ENCODE measurements around the gene DHDDS. TPM values are rescaled to one million over a fixed set of nuclear protein-coding genes. Genes with fewer than 3 reads are reported as not detected.

The DHDDS gene
- total RNA-seq, 1 donor from 2014 or later, result 87.2 TPM

DNA sequence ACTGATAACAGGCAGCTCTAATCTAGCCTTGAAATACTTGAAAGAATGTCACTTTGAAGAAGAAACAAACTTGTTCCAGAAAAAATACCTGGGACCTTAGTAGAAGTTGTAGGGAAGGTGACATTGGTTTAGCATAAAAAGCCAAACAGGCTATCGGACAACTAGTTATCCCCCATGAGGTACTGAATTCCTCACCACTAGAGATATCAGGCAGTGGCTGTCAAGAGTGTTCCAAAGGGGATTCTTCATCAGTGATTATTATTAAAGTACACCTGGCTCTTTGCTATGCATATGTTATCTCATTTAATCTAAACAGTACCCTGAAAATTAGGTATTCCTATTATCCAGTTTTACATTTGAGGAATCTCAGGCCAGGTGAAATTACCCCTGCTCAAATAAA, 27.0 kb downstream of the DHDDS start:
- H3K4me1 ChIP-seq (ENCODE audit: insufficient read depth, low read length), result no peaks in the 10 kb centered on the region
- no peak overlapping the region for H3K4me3 Mint-ChIP-seq (ENCODE audit: unreplicated experiment)
- H3K4me2 ChIP-seq (ENCODE audit: low read length), result no peak overlapping the region
- no peak for DNase-seq (ENCODE audit: low read depth)
- no peak overlapping the region for H3K9ac ChIP-seq (ENCODE audit: low read length)
- no peak overlapping the region for H3K4me3 ChIP-seq (ENCODE audit: insufficient read depth, low read depth, low read length)
- H3K27me3 ChIP-seq (ENCODE audit: insufficient read depth, low read length), result no peaks in the 10 kb centered on the region
- H3K4me1 Mint-ChIP-seq (ENCODE audit: low read depth, unreplicated experiment), result peaks cover 1% of the 10 kb centered on the region
- H2AFZ ChIP-seq (ENCODE audit: low read depth, low read length), result no peak overlapping the region
- no peak for FAIRE-seq
- peaks cover 24% of the 10 kb centered on the region for H3K36me3 Mint-ChIP-seq (ENCODE audit: low read depth, unreplicated experiment)
- TF ChIP-seq, protein P1, sequence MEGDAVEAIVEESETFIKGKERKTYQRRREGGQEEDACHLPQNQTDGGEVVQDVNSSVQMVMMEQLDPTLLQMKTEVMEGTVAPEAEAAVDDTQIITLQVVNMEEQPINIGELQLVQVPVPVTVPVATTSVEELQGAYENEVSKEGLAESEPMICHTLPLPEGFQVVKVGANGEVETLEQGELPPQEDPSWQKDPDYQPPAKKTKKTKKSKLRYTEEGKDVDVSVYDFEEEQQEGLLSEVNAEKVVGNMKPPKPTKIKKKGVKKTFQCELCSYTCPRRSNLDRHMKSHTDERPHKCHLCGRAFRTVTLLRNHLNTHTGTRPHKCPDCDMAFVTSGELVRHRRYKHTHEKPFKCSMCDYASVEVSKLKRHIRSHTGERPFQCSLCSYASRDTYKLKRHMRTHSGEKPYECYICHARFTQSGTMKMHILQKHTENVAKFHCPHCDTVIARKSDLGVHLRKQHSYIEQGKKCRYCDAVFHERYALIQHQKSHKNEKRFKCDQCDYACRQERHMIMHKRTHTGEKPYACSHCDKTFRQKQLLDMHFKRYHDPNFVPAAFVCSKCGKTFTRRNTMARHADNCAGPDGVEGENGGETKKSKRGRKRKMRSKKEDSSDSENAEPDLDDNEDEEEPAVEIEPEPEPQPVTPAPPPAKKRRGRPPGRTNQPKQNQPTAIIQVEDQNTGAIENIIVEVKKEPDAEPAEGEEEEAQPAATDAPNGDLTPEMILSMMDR (IDR thresholded peaks at IDR 0.05; ENCODE audit: insufficient read depth, low read depth, low read length), result no peak
- no peak for TF ChIP-seq EZH2 (IDR thresholded peaks at IDR 0.05; ENCODE audit: insufficient read depth, low read length)
- no peaks in the 10 kb centered on the region for H3K9me3 ChIP-seq (ENCODE audit: insufficient read depth, low read depth, low read length)
- H3K27ac ChIP-seq (ENCODE audit: low read depth, low read length), result no peak overlapping the region
- H3K27ac Mint-ChIP-seq (ENCODE audit: unreplicated experiment), result no peak overlapping the region
- H3K9me3 Mint-ChIP-seq (ENCODE audit: unreplicated experiment), result no peaks in the 10 kb centered on the region
- peaks cover 15% of the 10 kb centered on the region for H4K20me1 ChIP-seq (ENCODE audit: insufficient read depth, low read length)
- no peaks in the 10 kb centered on the region for H3K27me3 Mint-ChIP-seq (ENCODE audit: low read depth, unreplicated experiment)
- H3K79me2 ChIP-seq (ENCODE audit: insufficient read depth, low read length), result no peaks in the 10 kb centered on the region
- H3K36me3 ChIP-seq (ENCODE audit: insufficient read depth, low read length), result peaks cover 52% of the 10 kb centered on the region

DNA sequence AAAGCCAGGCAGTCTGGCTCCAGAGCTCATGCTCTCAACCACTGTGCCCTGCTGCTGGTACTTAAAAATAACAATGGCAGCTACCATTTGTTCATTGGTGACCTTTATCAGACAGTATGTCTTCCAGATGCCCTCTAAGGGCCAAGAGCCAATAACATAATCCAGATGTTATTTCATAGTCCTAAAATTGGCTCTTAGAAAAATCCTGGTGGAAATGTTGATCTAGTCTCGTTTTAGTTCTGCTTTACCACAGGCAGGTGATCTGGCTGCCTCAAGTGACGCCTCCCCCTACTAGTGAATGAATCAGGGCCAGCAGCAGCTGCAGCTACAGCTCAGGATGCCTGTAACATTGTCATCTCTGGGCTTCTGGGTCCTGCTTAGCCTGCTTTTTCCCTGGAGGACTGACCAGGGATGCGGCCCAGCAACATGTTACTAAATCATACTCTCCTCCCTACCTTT, 27.5 kb downstream of the DHDDS start:
- no peaks in the 10 kb centered on the region for H3K9me3 ChIP-seq (ENCODE audit: insufficient read depth, low read depth, low read length)
- no peaks in the 10 kb centered on the region for H3K4me1 ChIP-seq (ENCODE audit: insufficient read depth, low read length)
- H3K4me1 Mint-ChIP-seq (ENCODE audit: low read depth, unreplicated experiment), result peaks cover 1% of the 10 kb centered on the region
- H3K79me2 ChIP-seq (ENCODE audit: insufficient read depth, low read length), result no peaks in the 10 kb centered on the region
- no peak overlapping the region for H3K4me2 ChIP-seq (ENCODE audit: low read length)
- no peak overlapping the region for H3K27ac Mint-ChIP-seq (ENCODE audit: unreplicated experiment)
- no peaks in the 10 kb centered on the region for H3K27me3 ChIP-seq (ENCODE audit: insufficient read depth, low read length)
- no peak overlapping the region for H3K4me3 Mint-ChIP-seq (ENCODE audit: unreplicated experiment)
- H2AFZ ChIP-seq (ENCODE audit: low read depth, low read length), result no peak overlapping the region
- no peaks in the 10 kb centered on the region for H3K9me3 Mint-ChIP-seq (ENCODE audit: unreplicated experiment)
- H3K9ac ChIP-seq (ENCODE audit: low read length), result no peak overlapping the region
- H3K4me3 ChIP-seq (ENCODE audit: insufficient read depth, low read depth, low read length), result no peak overlapping the region
- no peaks in the 10 kb centered on the region for H3K27me3 Mint-ChIP-seq (ENCODE audit: low read depth, unreplicated experiment)
- H3K36me3 Mint-ChIP-seq (ENCODE audit: low read depth, unreplicated experiment), result peaks cover 27% of the 10 kb centered on the region
- H4K20me1 ChIP-seq (ENCODE audit: insufficient read depth, low read length), result peaks cover 17% of the 10 kb centered on the region
- no peak for FAIRE-seq
- no peak for DNase-seq (ENCODE audit: low read depth)
- peaks cover 56% of the 10 kb centered on the region for H3K36me3 ChIP-seq (ENCODE audit: insufficient read depth, low read length)
- no peak overlapping the region for H3K27ac ChIP-seq (ENCODE audit: low read depth, low read length)
- no peak for TF ChIP-seq EZH2 (IDR thresholded peaks at IDR 0.05; ENCODE audit: insufficient read depth, low read length)
- TF ChIP-seq, protein P1 (IDR thresholded peaks at IDR 0.05; ENCODE audit: insufficient read depth, low read depth, low read length), result no peak

DNA sequence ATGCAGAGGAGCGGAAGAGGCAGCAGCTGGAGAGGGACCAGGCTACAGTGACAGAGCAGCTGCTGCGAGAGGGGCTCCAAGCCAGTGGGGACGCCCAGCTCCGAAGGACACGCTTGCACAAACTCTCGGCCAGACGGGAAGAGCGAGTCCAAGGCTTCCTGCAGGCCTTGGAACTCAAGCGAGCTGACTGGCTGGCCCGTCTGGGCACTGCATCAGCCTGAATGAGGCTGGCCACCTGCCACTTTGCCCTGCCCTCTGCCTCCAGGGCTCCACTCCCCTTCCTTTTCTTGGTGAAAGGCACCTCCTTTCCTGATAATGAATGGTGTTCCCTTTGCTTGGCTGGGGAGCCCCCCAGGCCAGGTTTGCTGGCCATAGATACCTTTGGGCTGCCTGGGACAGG, 36.8 kb downstream of the DHDDS start:
- Mint-ChIP-seq H3K4me1 (ENCODE audit: low read depth, unreplicated experiment) (peaks cover 2% of the 10 kb centered on the region), H3K9me3 (ENCODE audit: unreplicated experiment) (no peaks in the 10 kb centered on the region), H3K27me3 (ENCODE audit: low read depth, unreplicated experiment) (no peaks in the 10 kb centered on the region), H3K27ac (ENCODE audit: unreplicated experiment) (no peak overlapping the region), H3K4me3 (ENCODE audit: unreplicated experiment) (no peak overlapping the region), H3K36me3 (ENCODE audit: low read depth, unreplicated experiment) (peaks cover 21% of the 10 kb centered on the region)
- no peak overlapping the region for H3K4me2 ChIP-seq (ENCODE audit: low read length)
- TF ChIP-seq EZH2 (IDR thresholded peaks at IDR 0.05; ENCODE audit: insufficient read depth, low read length), result no peak
- TF ChIP-seq, protein P1 (IDR thresholded peaks at IDR 0.05; ENCODE audit: insufficient read depth, low read depth, low read length), result no peak
- DNase-seq (ENCODE audit: low read depth) (no peak), FAIRE-seq (no peak)
- no peaks in the 10 kb centered on the region for H3K9me3 ChIP-seq (ENCODE audit: insufficient read depth, low read depth, low read length)
- no peak overlapping the region for H3K9ac ChIP-seq (ENCODE audit: low read length)
- peaks cover 42% of the 10 kb centered on the region for H3K36me3 ChIP-seq (ENCODE audit: insufficient read depth, low read length)
- peaks cover 20% of the 10 kb centered on the region for H3K4me1 ChIP-seq (ENCODE audit: insufficient read depth, low read length)
- no peak overlapping the region for H3K4me3 ChIP-seq (ENCODE audit: insufficient read depth, low read depth, low read length)
- H3K27ac ChIP-seq (ENCODE audit: low read depth, low read length), result no peak overlapping the region
- H4K20me1 ChIP-seq (ENCODE audit: insufficient read depth, low read length), result peaks cover 51% of the 10 kb centered on the region
- H3K27me3 ChIP-seq (ENCODE audit: insufficient read depth, low read length), result no peaks in the 10 kb centered on the region
- H3K79me2 ChIP-seq (ENCODE audit: insufficient read depth, low read length), result peaks cover 10% of the 10 kb centered on the region
- no peak overlapping the region for H2AFZ ChIP-seq (ENCODE audit: low read depth, low read length)

Measured in astrocyte (in vitro differentiated cells and primary cell).